Activated CD4-positive, alpha-beta memory T cell treated with anti-CD3 and anti-CD28 coated beads, Interleukin-2, amount 10 ng/mL, durations not matched to agents 7 days and 5 days (primary cell): ENCODE data around the gene CARM1. TPM values are rescaled to one million over a fixed set of nuclear protein-coding genes. Genes with fewer than 3 reads are reported as not detected.
A peak's percentile ranks its signal among the peaks of the same experiment; 100 is the strongest.

ENCODE experiments used
- CTCF ChIA-PET: fragments of 350-600 bp; sonication (Branson Sonifier 250); formaldehyde crosslinking; loops from one replicate; lab custom pipeline; 2021; ENCODE audit warnings: antibody characterized with exemption, inconsistent platforms; lab: Charles Lee
- POLR2A ChIA-PET: fragments of 350-600 bp; sonication (Branson Sonifier 250); formaldehyde crosslinking; loops from one replicate; lab custom pipeline; 2021; ENCODE audit warnings: antibody characterized with exemption; lab: Charles Lee
- DNase-seq: peaks from one replicate; pipeline ENCODE4 v3.0.0-alpha.2; 2020
- H3K27ac Mint-ChIP-seq: one replicate; pipeline ENCODE4 v1.8.0; 2021; ENCODE audit warnings: mild to moderate bottlenecking, mixed read lengths
- H3K27me3 Mint-ChIP-seq: one replicate; pipeline ENCODE4 v1.8.0; 2021; ENCODE audit warnings: mixed read lengths
- H3K36me3 Mint-ChIP-seq: one replicate; pipeline ENCODE4 v1.8.0; 2021; ENCODE audit warnings: low read depth, mixed read lengths
- H3K4me1 Mint-ChIP-seq: one replicate; pipeline ENCODE4 v1.8.0; 2021; ENCODE audit warnings: mixed read lengths
- H3K4me3 Mint-ChIP-seq: one replicate; pipeline ENCODE4 v1.8.0; 2021; ENCODE audit warnings: mild to moderate bottlenecking, mixed read lengths
- H3K9me3 Mint-ChIP-seq: one replicate; pipeline ENCODE4 v1.8.0; 2021; ENCODE audit warnings: mixed read lengths
- total RNA-seq, 2 experiments: library from RNA; stranded (reverse); gene quantifications; one replicate each; pipeline ENCODE4 v1.2.3, GENCODE V29; 2021

CARM1 gene
- 10 to 100 TPM; 39.3 to 40.2 TPM for total RNA-seq

- CTCF ChIA-PET: interaction anchor here (0.5 to 1.8 kb wide), 10 partner anchors 9 to 420 kb away, joined by 3 to 11 read pairs (median 4); partner anchors contain the start of genes DNM2 and TMED1
- Mint-ChIP-seq H3K36me3 (peaks cover 2% of the 10 kb centered on the region), H3K27ac (peak within 1 kb of the TSS; percentile 73), H3K4me3 (peak within 1 kb of the TSS; percentile 78), H3K9me3 (no peaks in the 10 kb centered on the region), H3K4me1 (peaks cover 33% of the 10 kb centered on the region), H3K27me3 (no peaks in the 10 kb centered on the region)
- POLR2A ChIA-PET: interaction anchor here (0.5 to 4.5 kb wide), 2 partner anchors 35 to 225 kb away, joined by 3 to 18 read pairs; partner anchors contain the start of gene TMED1
- peak; percentile 100 for DNase-seq
Measured at GRCh38 chr19:10870955-10871603, at the start of gene CARM1. Gene CARM1, plus strand, starts transcription at chr19:10871553. Its CDS starts 150 bp downstream, at chr19:10871703.

DNA sequence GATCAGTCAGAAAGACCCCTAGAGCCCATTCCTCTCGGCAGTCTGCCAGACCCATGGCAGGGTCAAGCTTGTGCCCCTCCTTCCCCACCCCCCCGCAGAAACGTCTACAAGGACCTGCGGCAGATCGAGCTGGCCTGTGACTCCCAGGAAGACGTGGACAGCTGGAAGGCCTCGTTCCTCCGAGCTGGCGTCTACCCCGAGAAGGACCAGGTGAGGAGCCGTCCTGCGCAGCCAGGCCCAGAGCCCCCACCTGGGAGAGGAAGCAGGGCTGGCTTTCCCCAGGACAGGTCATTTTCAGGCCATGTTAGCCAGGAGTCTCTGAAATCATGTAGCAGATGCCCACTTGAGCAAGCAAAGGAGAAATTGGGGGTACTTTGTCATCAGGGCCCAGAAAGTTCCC is 47.7 kb upstream of the CARM1 start:
- ChIA-PET POLR2A (interaction anchor here (1.0 kb wide), 1 partner anchor 10 kb away, joined by 3 read pairs; no protein-coding TSS in a partner anchor), CTCF (interaction anchor here (0.6 to 1.0 kb wide), 2 partner anchors 28 to 35 kb away, joined by 3 read pairs; no protein-coding TSS in a partner anchor)
- peaks cover 16% of the 10 kb centered on the region for H3K4me1 Mint-ChIP-seq
- H3K36me3 Mint-ChIP-seq: peaks cover 64% of the 10 kb centered on the region
- H3K27ac Mint-ChIP-seq: no peak overlapping the region
- DNase-seq: no peak
- H3K27me3 Mint-ChIP-seq: no peaks in the 10 kb centered on the region
- H3K9me3 Mint-ChIP-seq: no peaks in the 10 kb centered on the region
- H3K4me3 Mint-ChIP-seq: no peak overlapping the region

- Mint-ChIP-seq H3K36me3 (peaks cover 49% of the 10 kb centered on the region), H3K4me1 (peaks cover 3% of the 10 kb centered on the region), H3K4me3 (no peak overlapping the region), H3K27ac (no peak overlapping the region), H3K27me3 (no peaks in the 10 kb centered on the region), H3K9me3 (no peaks in the 10 kb centered on the region)
- POLR2A ChIA-PET: interaction anchor here (2.1 kb wide), 1 partner anchor 9 kb away, joined by 8 read pairs; the partner anchor contains the start of gene TMED1
- DNase-seq: no peak
- CTCF ChIA-PET: interaction anchor here (0.6 to 0.7 kb wide), 2 partner anchors 32 to 181 kb away, joined by 3 to 4 read pairs; no protein-coding TSS in a partner anchor
Measured at GRCh38 chr19:10826231-10826630, 45.1 kb upstream of the CARM1 start.

GRCh38 chr19:10826846-10827245 is 44.5 kb upstream of the CARM1 start:
- no peak overlapping the region for H3K27ac Mint-ChIP-seq

DNA sequence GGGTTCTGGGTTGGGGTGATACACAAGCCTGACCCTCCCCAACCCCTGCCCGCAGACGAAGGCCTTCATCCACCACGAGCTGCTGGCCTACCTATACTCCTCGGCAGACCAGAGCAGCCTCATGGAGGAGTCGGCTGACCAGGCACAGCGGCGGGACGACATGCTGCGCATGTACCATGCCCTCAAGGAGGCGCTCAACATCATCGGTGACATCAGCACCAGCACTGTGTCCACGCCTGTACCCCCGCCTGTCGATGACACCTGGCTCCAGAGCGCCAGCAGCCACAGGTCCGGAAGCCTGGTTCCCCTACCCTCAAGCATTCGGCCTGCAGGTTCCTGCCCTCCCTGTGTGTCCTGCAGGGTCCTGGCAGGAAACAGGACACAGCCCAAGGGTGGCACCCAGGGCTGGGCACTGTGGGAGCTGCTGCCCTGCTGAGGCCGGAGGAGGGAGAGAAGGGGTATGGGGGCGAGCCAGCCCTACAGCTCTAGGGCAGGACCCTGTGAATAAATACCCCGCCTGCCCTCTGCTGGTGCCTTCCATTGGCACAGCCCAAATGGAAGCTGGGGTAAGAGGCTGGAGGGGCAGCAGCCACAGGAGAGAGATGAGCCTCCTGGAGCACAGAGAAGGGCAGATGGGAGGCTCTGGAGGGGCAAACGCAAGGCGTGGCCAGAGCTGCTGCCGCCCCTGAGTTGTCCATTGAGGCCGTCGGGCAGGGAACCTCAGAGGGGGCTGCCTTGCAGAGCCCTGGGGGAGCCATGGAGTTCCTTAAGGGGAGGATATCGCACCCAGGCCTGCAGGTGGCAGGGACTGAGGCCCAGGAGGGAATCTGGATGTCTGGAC is 42.2 kb upstream of the CARM1 start:
- Mint-ChIP-seq H3K9me3 (no peaks in the 10 kb centered on the region), H3K4me1 (no peaks in the 10 kb centered on the region), H3K4me3 (no peak overlapping the region), H3K27me3 (no peaks in the 10 kb centered on the region), H3K27ac (no peak overlapping the region), H3K36me3 (peaks cover 35% of the 10 kb centered on the region)
- ChIA-PET POLR2A (interaction anchor here (1.1 kb wide), 1 partner anchor 111 kb away, joined by 6 read pairs; the partner anchor contains the start of gene DNM2), CTCF (interaction anchor here (0.9 to 2.6 kb wide), 5 partner anchors 8 to 112 kb away, joined by 3 to 12 read pairs (median 6); no protein-coding TSS in a partner anchor)
- no peak for DNase-seq

More at GRCh38 chr19:10826846-10827245, 44.5 kb upstream of the CARM1 start:
- no peak for DNase-seq
- no peaks in the 10 kb centered on the region for H3K27me3 Mint-ChIP-seq
- peaks cover 43% of the 10 kb centered on the region for H3K36me3 Mint-ChIP-seq
- H3K4me3 Mint-ChIP-seq: no peak overlapping the region
- H3K9me3 Mint-ChIP-seq: no peaks in the 10 kb centered on the region
- H3K4me1 Mint-ChIP-seq: no peaks in the 10 kb centered on the region
- ChIA-PET CTCF (interaction anchor here (0.6 to 1.6 kb wide), 4 partner anchors 22 to 181 kb away, joined by 3 to 6 read pairs (median 4); partner anchors contain the start of gene C19orf38), POLR2A (interaction anchor here (2.1 kb wide), 1 partner anchor 9 kb away, joined by 8 read pairs; the partner anchor contains the start of gene TMED1)

- peaks cover under 1% of the 10 kb centered on the region for H3K4me1 Mint-ChIP-seq
- ChIA-PET CTCF (interaction anchor here (2.6 kb wide), 1 partner anchor 34 kb away, joined by 12 read pairs; no protein-coding TSS in a partner anchor), POLR2A (interaction anchor here (1.1 kb wide), 1 partner anchor 112 kb away, joined by 6 read pairs; the partner anchor contains the start of gene DNM2)
- no peak overlapping the region for H3K4me3 Mint-ChIP-seq
- H3K9me3 Mint-ChIP-seq: no peaks in the 10 kb centered on the region
- H3K27ac Mint-ChIP-seq: no peak overlapping the region
- DNase-seq: no peak
- peaks cover 28% of the 10 kb centered on the region for H3K36me3 Mint-ChIP-seq
- no peaks in the 10 kb centered on the region for H3K27me3 Mint-ChIP-seq
Measured at GRCh38 chr19:10829967-10830366, 41.4 kb upstream of the CARM1 start.

DNA sequence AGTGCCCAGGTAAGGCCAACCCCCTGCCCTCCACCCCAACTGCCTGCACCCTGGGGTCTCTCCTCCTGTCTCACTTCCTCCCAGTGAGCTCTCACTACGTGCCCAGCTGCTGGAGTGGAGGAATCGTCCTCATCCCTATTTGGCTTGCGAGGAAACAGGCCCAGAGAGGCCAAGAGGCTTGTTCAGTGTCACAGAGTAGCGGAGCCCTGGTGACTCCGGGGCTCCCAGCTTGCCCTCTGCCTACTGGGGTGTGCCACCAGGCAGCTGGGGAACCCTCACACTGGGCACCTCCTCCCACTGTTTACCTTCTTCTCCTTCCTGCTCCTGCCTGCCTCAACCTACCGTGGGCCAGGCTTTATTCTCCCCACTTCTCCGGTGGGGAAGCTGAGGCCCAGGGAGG is 41.0 kb upstream of the CARM1 start:
- CTCF ChIA-PET: interaction anchor here (2.6 kb wide), 1 partner anchor 34 kb away, joined by 12 read pairs; no protein-coding TSS in a partner anchor
- peaks cover 26% of the 10 kb centered on the region for H3K36me3 Mint-ChIP-seq

DNA sequence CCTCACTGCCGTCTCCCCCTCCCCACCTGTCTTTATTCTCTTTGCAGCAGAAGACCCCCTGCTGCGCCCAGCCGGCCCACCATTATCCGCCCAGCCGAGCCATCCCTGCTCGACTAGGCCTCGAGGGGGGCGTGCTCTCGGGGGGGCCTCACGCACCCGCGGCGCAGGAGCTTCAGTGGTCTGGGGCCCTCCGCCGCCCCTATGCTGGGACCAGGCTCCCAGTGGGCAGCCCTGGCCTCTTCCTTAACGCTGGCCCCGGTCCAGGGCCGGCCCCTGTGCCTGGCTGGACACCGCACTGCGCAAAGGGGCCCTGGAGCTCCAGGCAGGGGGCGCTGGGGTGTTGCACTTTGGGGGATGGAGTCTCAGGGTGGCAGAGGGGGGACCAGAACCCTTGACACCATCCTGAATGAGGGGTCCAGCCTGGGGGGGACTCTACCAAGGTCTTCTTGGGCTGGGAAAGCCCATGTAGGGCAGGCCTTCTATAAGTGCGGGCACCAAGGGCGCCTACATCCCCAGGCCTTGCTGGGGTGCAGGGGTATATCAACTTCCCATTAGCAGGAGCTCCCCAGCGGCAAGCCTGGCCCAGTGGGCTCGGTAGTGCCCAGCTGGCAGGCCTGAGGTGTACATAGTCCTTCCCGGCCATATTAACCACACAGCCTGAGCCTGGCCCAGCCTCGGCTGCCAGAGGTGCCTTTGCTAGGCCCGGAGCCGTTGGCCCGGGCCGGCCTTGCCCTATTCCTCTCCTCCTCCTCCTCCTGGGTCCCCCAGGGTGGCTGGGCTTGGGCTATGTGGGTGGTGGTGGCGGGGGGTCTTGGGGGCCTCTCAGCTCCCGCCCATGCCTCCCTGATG is 40.2 kb upstream of the CARM1 start:
- H3K36me3 Mint-ChIP-seq: peaks cover 22% of the 10 kb centered on the region
- no peak for DNase-seq
- peaks cover 6% of the 10 kb centered on the region for H3K4me1 Mint-ChIP-seq
- H3K4me3 Mint-ChIP-seq: no peak overlapping the region
- H3K27ac Mint-ChIP-seq: no peak overlapping the region
- POLR2A ChIA-PET: interaction anchor here (0.7 kb wide), 1 partner anchor 41 kb away, joined by 3 read pairs; no protein-coding TSS in a partner anchor
- no peaks in the 10 kb centered on the region for H3K9me3 Mint-ChIP-seq
- CTCF ChIA-PET: interaction anchor here (2.6 kb wide), 1 partner anchor 33 kb away, joined by 12 read pairs; no protein-coding TSS in a partner anchor
- H3K27me3 Mint-ChIP-seq: no peaks in the 10 kb centered on the region

More for the DNA sequence above, 41.0 kb upstream of the CARM1 start:
- H3K4me1 Mint-ChIP-seq: peaks cover 2% of the 10 kb centered on the region
- POLR2A ChIA-PET: no interaction called here
- no peak overlapping the region for H3K4me3 Mint-ChIP-seq
- H3K27me3 Mint-ChIP-seq: no peaks in the 10 kb centered on the region
- no peak for DNase-seq
- no peaks in the 10 kb centered on the region for H3K9me3 Mint-ChIP-seq
- H3K27ac Mint-ChIP-seq: no peak overlapping the region

- Mint-ChIP-seq H3K9me3 (peaks cover 9% of the 10 kb centered on the region), H3K36me3 (peaks cover 26% of the 10 kb centered on the region), H3K4me1 (peaks cover 16% of the 10 kb centered on the region), H3K27me3 (no peaks in the 10 kb centered on the region), H3K27ac (no peak overlapping the region), H3K4me3 (no peak overlapping the region)
- ChIA-PET POLR2A (interaction anchor here (0.7 kb wide), 1 partner anchor 40 kb away, joined by 3 read pairs; no protein-coding TSS in a partner anchor), CTCF (no interaction called here)
- no peak for DNase-seq
Measured at GRCh38 chr19:10831987-10832938, 39.1 kb upstream of the CARM1 start.

GRCh38 chr19:10832939-10833296 is 38.4 kb upstream of the CARM1 start:
- CTCF ChIA-PET: no interaction called here
- DNase-seq: no peak
- Mint-ChIP-seq H3K36me3 (peaks cover 26% of the 10 kb centered on the region), H3K4me3 (no peak overlapping the region), H3K27ac (no peak overlapping the region), H3K4me1 (peaks cover 16% of the 10 kb centered on the region), H3K27me3 (no peaks in the 10 kb centered on the region), H3K9me3 (peaks cover 9% of the 10 kb centered on the region)
- POLR2A ChIA-PET: interaction anchor here (1.0 kb wide), 1 partner anchor 115 kb away, joined by 3 read pairs; the partner anchor contains the start of gene DNM2
